DND-41 (cell line): ENCODE measurements around the gene CPA2.

Experiments used
- EZH2 ChIP-seq: IDR thresholded peaks from 3 replicates; pipeline ENCODE4 v1.6.1; 2012; ENCODE audit warnings: borderline replicate concordance, low read depth, mild to moderate bottlenecking, moderate library complexity, low read length, inconsistent platforms; ENCODE audit not compliant: severe bottlenecking
- TF ChIP-seq, protein P1 (sequence below): IDR thresholded peaks from 2 replicates; pipeline ENCODE4 v1.5.1; 2012; ENCODE audit warnings: borderline replicate concordance, low read length, moderate library complexity, mild to moderate bottlenecking; ENCODE audit not compliant: poor library complexity, severe bottlenecking; ENCODE audit errors: extremely low read depth

DNA sequence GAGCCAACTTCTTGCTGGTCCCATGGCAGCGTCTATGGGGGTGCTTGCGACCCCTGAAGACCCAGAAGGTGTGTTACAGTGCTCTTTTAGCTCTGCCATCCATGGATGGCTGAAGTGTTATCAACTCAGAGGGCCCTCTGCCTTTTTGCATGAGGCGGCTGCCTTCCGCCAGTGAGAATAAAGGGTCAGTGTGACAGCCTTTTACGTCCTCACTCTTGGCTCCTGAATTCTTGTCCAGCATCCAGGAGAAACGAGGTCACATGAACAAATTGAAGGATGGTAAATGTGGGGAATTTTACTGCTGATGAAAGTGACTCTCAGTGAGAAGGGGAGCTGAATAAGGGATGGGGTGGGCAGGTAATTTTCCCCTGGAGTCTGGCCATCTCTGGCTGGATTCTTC is 34.9 kb upstream of the CPA2 start:
- TF ChIP-seq, protein P1, sequence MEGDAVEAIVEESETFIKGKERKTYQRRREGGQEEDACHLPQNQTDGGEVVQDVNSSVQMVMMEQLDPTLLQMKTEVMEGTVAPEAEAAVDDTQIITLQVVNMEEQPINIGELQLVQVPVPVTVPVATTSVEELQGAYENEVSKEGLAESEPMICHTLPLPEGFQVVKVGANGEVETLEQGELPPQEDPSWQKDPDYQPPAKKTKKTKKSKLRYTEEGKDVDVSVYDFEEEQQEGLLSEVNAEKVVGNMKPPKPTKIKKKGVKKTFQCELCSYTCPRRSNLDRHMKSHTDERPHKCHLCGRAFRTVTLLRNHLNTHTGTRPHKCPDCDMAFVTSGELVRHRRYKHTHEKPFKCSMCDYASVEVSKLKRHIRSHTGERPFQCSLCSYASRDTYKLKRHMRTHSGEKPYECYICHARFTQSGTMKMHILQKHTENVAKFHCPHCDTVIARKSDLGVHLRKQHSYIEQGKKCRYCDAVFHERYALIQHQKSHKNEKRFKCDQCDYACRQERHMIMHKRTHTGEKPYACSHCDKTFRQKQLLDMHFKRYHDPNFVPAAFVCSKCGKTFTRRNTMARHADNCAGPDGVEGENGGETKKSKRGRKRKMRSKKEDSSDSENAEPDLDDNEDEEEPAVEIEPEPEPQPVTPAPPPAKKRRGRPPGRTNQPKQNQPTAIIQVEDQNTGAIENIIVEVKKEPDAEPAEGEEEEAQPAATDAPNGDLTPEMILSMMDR = no peak
- TF ChIP-seq EZH2 = no peak
